ENCODE results near the gene EPS8L1.
A peak's percentile ranks its signal among the peaks of the same experiment; 100 is the strongest.
"Not testable (repeated sequence)": the region's sequence is repeated elsewhere in the genome, so short reads cannot be mapped to it uniquely, and the experiment has no call there.

The EPS8L1 gene

GRCh38 chr19:55075371-55075998 is at the start of gene EPS8L1:
Gene EPS8L1 (plus strand): TSS chr19:55075869. CDS start chr19:55076445, 576 bp downstream.
- peak; percentile 25 to 44 for DNase-seq

GRCh38 chr19:55027140-55027471 is 48.6 kb upstream of the EPS8L1 start:
- not testable (repeated sequence) for DNase-seq

- peak in 1 of 2 experiments; percentile 4 for DNase-seq
These were observed 48.0 kb upstream of the EPS8L1 start for GRCh38 chr19:55027472-55028337.

- no peak for DNase-seq
These were observed 46.9 kb upstream of the EPS8L1 start for GRCh38 chr19:55028757-55029156.

- no peak for DNase-seq
These were observed 44.5 kb upstream of the EPS8L1 start for GRCh38 chr19:55031178-55031577.

- no peak for DNase-seq
These were observed 43.4 kb upstream of the EPS8L1 start for GRCh38 chr19:55032170-55032800.

- not testable (repeated sequence) for DNase-seq
These were observed 42.6 kb upstream of the EPS8L1 start for GRCh38 chr19:55032976-55033643.

GRCh38 chr19:55034751-55035150 is 40.9 kb upstream of the EPS8L1 start:
- DNase-seq: no peak

- no peak for DNase-seq
These were observed 39.6 kb upstream of the EPS8L1 start for GRCh38 chr19:55036058-55036457.

- not testable (repeated sequence) for DNase-seq
These were observed 38.1 kb upstream of the EPS8L1 start for GRCh38 chr19:55037603-55038002.

GRCh38 chr19:55040654-55041053 is 35.0 kb upstream of the EPS8L1 start:
- DNase-seq: not testable (repeated sequence)

GRCh38 chr19:55041244-55041626 is 34.4 kb upstream of the EPS8L1 start:
- DNase-seq: no peak

GRCh38 chr19:55041627-55042343 is 33.9 kb upstream of the EPS8L1 start:
- DNase-seq: no peak

- DNase-seq: no peak
These were observed 33.4 kb upstream of the EPS8L1 start for GRCh38 chr19:55042344-55042678.

- DNase-seq: no peak
These were observed 33.0 kb upstream of the EPS8L1 start for GRCh38 chr19:55042688-55043087.

GRCh38 chr19:55044286-55044685 is 31.4 kb upstream of the EPS8L1 start:
- no peak for DNase-seq

- no peak for DNase-seq
These were observed 30.6 kb upstream of the EPS8L1 start for GRCh38 chr19:55044771-55045716.

GRCh38 chr19:55046975-55047622 is 28.6 kb upstream of the EPS8L1 start:
- no peak for DNase-seq

GRCh38 chr19:55047951-55048350 is 27.7 kb upstream of the EPS8L1 start:
- DNase-seq: no peak

GRCh38 chr19:55048446-55048845 is 27.2 kb upstream of the EPS8L1 start:
- no peak for DNase-seq
